H1 (cell line): ENCODE measurements around the gene BATF3. TPM values are rescaled to one million over a fixed set of nuclear protein-coding genes. Genes with fewer than 3 reads are reported as not detected.
A peak's percentile ranks its signal among the peaks of the same experiment; 100 is the strongest.

Source experiments
- CTCF ChIA-PET: fragments of 300-600 bp; sonication (Branson Sonifier 250); formaldehyde crosslinking; loops from one replicate; lab custom pipeline; 2021; ENCODE audit not compliant: partially characterized antibody; lab: Charles Lee
- POLR2A ChIA-PET: fragments of 300-600 bp; sonication (Branson Sonifier 250); formaldehyde crosslinking; loops from one replicate; lab custom pipeline; 2021; ENCODE audit warnings: inconsistent platforms; ENCODE audit not compliant: partially characterized antibody; lab: Charles Lee
- DNase-seq, 2 experiments: peaks; one replicate each; pipeline versions ENCODE4 v3.0.0 to v3.0.0-alpha.2; 2010 to 2022; ENCODE audit warnings: low spot score in 2 of 2, low read depth in 1 of 2, mixed read lengths in 1 of 2
- FAIRE-seq: peaks from 2 replicates; lab custom pipeline; 2011; peaks lifted over from hg19 to GRCh38; lab: Jason Lieb, UNC
- H2AFZ ChIP-seq: 2 replicates; pipeline ENCODE4 v1.8.1; 2012; ENCODE audit warnings: low read length, inconsistent platforms
- H2AK5ac ChIP-seq: 2 replicates; pipeline ENCODE4 v1.6.1; 2013; ENCODE audit warnings: low read depth, low read length
- H2BK120ac ChIP-seq: replicated peaks from 2 replicates; pipeline ENCODE3; 2013; ENCODE audit warnings: low read depth, low read length, inconsistent platforms
- H2BK12ac ChIP-seq: 2 replicates; pipeline ENCODE4 v1.6.1; 2013; ENCODE audit warnings: low read depth, low read length
- H2BK15ac ChIP-seq: 2 replicates; pipeline ENCODE4 v1.6.1; 2013; ENCODE audit warnings: low read length
- H2BK20ac ChIP-seq: 2 replicates; pipeline ENCODE4 v1.6.1; 2013; ENCODE audit warnings: low read length
- H2BK5ac ChIP-seq: 2 replicates; pipeline ENCODE4 v1.6.1; 2013; ENCODE audit warnings: low read depth, low read length
- H3K14ac ChIP-seq: 2 replicates; pipeline ENCODE4 v1.6.1; 2013; ENCODE audit warnings: inconsistent platforms; ENCODE audit not compliant: insufficient read length
- H3K18ac ChIP-seq: 2 replicates; pipeline ENCODE4 v1.6.1; 2013; ENCODE audit warnings: low read length; ENCODE audit errors: extremely low read depth
- H3K23ac ChIP-seq: 2 replicates; pipeline ENCODE4 v1.6.1; 2013; ENCODE audit warnings: inconsistent platforms; ENCODE audit not compliant: insufficient read length
- H3K23me2 ChIP-seq: 2 replicates; pipeline ENCODE4 v1.6.1; 2013; ENCODE audit warnings: low read depth, low read length
- H3K27ac ChIP-seq: 2 replicates; pipeline ENCODE4 v1.6.1; 2011; ENCODE audit warnings: low read depth, low read length, inconsistent platforms
- H3K27me3 ChIP-seq, 4 experiments: replicated peaks in 1 of 4; 1 replicate in 1 of 4; 2 replicates in 3 of 4; pipeline versions ENCODE4 v1.6.1 to v1.8.1; 2011 to 2013; ENCODE audit warnings: low read length in 3 of 4, mild to moderate bottlenecking in 3 of 4, inconsistent platforms in 2 of 4, mixed read lengths in 2 of 4, moderate library complexity in 1 of 4; ENCODE audit not compliant: control insufficient read depth in 3 of 4, insufficient read depth in 3 of 4; ENCODE audit errors: extremely low read depth in 1 of 4
- H3K36me3 ChIP-seq, 4 experiments: 2 replicates each; pipeline versions ENCODE4 v1.6.1 to v1.8.1; 2011 to 2013; ENCODE audit warnings: mild to moderate bottlenecking in 4 of 4, low read length in 3 of 4, moderate library complexity in 2 of 4, control low read depth in 1 of 4, inconsistent platforms in 1 of 4; ENCODE audit not compliant: insufficient read depth in 4 of 4, control insufficient read depth in 2 of 4
- H3K4ac ChIP-seq: replicated peaks from 2 replicates; pipeline ENCODE3; 2013; ENCODE audit warnings: low read length, low read depth, mixed read lengths, inconsistent platforms; ENCODE audit not compliant: insufficient read length
- H3K4me1 ChIP-seq, 4 experiments: replicated peaks in 1 of 4; 1 replicate in 1 of 4; 2 replicates in 3 of 4; pipeline versions ENCODE4 v1.6.1 to v1.8.1; 2011 to 2013; ENCODE audit warnings: low read length in 3 of 4, inconsistent platforms in 2 of 4, mixed read lengths in 1 of 4; ENCODE audit not compliant: insufficient read depth in 4 of 4, control insufficient read depth in 3 of 4
- H3K4me2 ChIP-seq, 2 experiments: 2 replicates each; pipeline versions ENCODE4 v1.6.1 to v1.8.1; 2011 to 2013; ENCODE audit warnings: low read depth in 2 of 2, low read length in 2 of 2, control low read depth in 1 of 2, inconsistent platforms in 1 of 2, mild to moderate bottlenecking in 1 of 2; ENCODE audit not compliant: insufficient read depth in 1 of 2
- H3K4me3 ChIP-seq, 4 experiments: fragments of 200-600, 300-600 bp in 1 of 4; sonication (generic), shearing (Covaris generic), sonication (Bioruptor Twin) in 1 of 4; 2 replicates each; pipeline versions ENCODE4 v1.5.1 to v1.8.1; 2011 to 2016; ENCODE audit warnings: low read length in 4 of 4, low read depth in 3 of 4, control low read depth in 2 of 4, inconsistent platforms in 2 of 4, mild to moderate bottlenecking in 2 of 4, mixed read lengths in 1 of 4, moderate library complexity in 1 of 4; ENCODE audit not compliant: insufficient read depth in 2 of 4; ENCODE audit errors: extremely low read depth in 1 of 4
- H3K56ac ChIP-seq: replicated peaks from 2 replicates; pipeline ENCODE3; 2013; ENCODE audit warnings: low read depth, mild to moderate bottlenecking, mixed read lengths, low read length, inconsistent platforms; ENCODE audit not compliant: insufficient read length
- H3K79me1 ChIP-seq: 2 replicates; pipeline ENCODE4 v1.6.1; 2013; ENCODE audit warnings: low read depth, low read length, control low read depth
- H3K79me2 ChIP-seq, 2 experiments: 2 replicates each; pipeline versions ENCODE4 v1.6.1 to v1.8.1; 2012 to 2013; ENCODE audit warnings: low read length in 2 of 2, mild to moderate bottlenecking in 2 of 2, inconsistent platforms in 1 of 2; ENCODE audit not compliant: insufficient read depth in 2 of 2, control insufficient read depth in 1 of 2
- H3K9ac ChIP-seq, 4 experiments: replicated peaks in 1 of 4; 1 replicate in 1 of 4; 2 replicates in 3 of 4; pipeline versions ENCODE4 v1.6.1 to v1.8.1; 2011 to 2013; ENCODE audit warnings: low read depth in 3 of 4, low read length in 3 of 4, control low read depth in 2 of 4, mild to moderate bottlenecking in 2 of 4, moderate library complexity in 2 of 4, inconsistent platforms in 1 of 4; ENCODE audit errors: extremely low read depth in 1 of 4
- H3K9me3 ChIP-seq, 2 experiments: 2 replicates each; pipeline versions ENCODE4 v1.6.1 to v1.8.1; 2012 to 2013; ENCODE audit warnings: mild to moderate bottlenecking in 2 of 2, moderate library complexity in 2 of 2, control low read depth in 1 of 2, inconsistent platforms in 1 of 2, low read depth in 1 of 2, low read length in 1 of 2, mixed read lengths in 1 of 2; ENCODE audit not compliant: insufficient read depth in 2 of 2
- H4K20me1 ChIP-seq, 2 experiments: replicated peaks in 1 of 2; 2 replicates each; pipeline versions ENCODE3 to v1.8.1; 2011 to 2013; ENCODE audit warnings: inconsistent platforms in 2 of 2, low read length in 2 of 2, mild to moderate bottlenecking in 1 of 2; ENCODE audit not compliant: insufficient read depth in 2 of 2, control insufficient read depth in 1 of 2
- H4K5ac ChIP-seq: 2 replicates; pipeline ENCODE4 v1.6.1; 2013; ENCODE audit warnings: low read length, low read depth, mixed read lengths, inconsistent platforms; ENCODE audit not compliant: insufficient read length
- H4K8ac ChIP-seq: 2 replicates; pipeline ENCODE4 v1.8.0; 2013; ENCODE audit warnings: mild to moderate bottlenecking, moderate library complexity, low read length, inconsistent platforms; ENCODE audit not compliant: insufficient read depth; ENCODE audit errors: extremely low read depth
- H4K91ac ChIP-seq: replicated peaks from 2 replicates; pipeline ENCODE3; 2013; ENCODE audit warnings: low read length, mixed read lengths, inconsistent platforms; ENCODE audit not compliant: insufficient read length
- BCL11A ChIP-seq, 2 experiments: IDR thresholded peaks; one replicate each; pipeline ENCODE4 v1.6.1; 2011; ENCODE audit warnings: low read depth in 2 of 2, low read length in 2 of 2, mild to moderate bottlenecking in 2 of 2
- CTCF ChIP-seq, 3 experiments: IDR thresholded peaks; 1 replicate in 2 of 3; 2 replicates in 1 of 3; pipeline versions ENCODE4 v1.5.1 to v1.6.1; 2011; ENCODE audit warnings: low read length in 3 of 3, mild to moderate bottlenecking in 3 of 3, inconsistent platforms in 2 of 3, low read depth in 1 of 3, moderate library complexity in 1 of 3; ENCODE audit not compliant: insufficient read depth in 1 of 3; ENCODE audit errors: control extremely low read depth in 1 of 3
- POU5F1 ChIP-seq: IDR thresholded peaks from 2 replicates; pipeline ENCODE4 v1.6.1; 2011; ENCODE audit warnings: low read depth, mild to moderate bottlenecking, low read length, moderate library complexity
- RAD21 ChIP-seq, 2 experiments: IDR thresholded peaks in 1 of 2; conservative IDR thresholded peaks in 1 of 2; 2 replicates each; pipeline ENCODE4 v1.6.1; 2011; ENCODE audit warnings: low read depth in 2 of 2, low read length in 2 of 2, improper control_type of control experiment in 1 of 2, inconsistent platforms in 1 of 2, mild to moderate bottlenecking in 1 of 2, moderate library complexity in 1 of 2
- RFX5 ChIP-seq: IDR thresholded peaks from 2 replicates; pipeline ENCODE4 v1.6.1; 2011; ENCODE audit warnings: low read depth, low read length, improper control_type of control experiment, borderline replicate concordance
- RNF2 ChIP-seq: fragments of 200-900, 300-1000 bp; sonication (generic); IDR thresholded peaks from 2 replicates; pipeline ENCODE4 v1.7.1; 2016; ENCODE audit warnings: borderline replicate concordance, low read depth, mild to moderate bottlenecking, antibody characterized with exemption, low read length; ENCODE audit not compliant: poor library complexity, severe bottlenecking; ENCODE audit errors: missing control alignments
- SAP30 ChIP-seq: fragments of 300-600 bp; sonication (generic); IDR thresholded peaks from 2 replicates; pipeline ENCODE4 v1.7.1; 2012; ENCODE audit warnings: low read length, moderate library complexity, mild to moderate bottlenecking, inconsistent platforms; ENCODE audit not compliant: insufficient read depth, insufficient replicate concordance
- TAF1 ChIP-seq: IDR thresholded peaks from 2 replicates; pipeline ENCODE4 v1.6.1; 2011; ENCODE audit warnings: mild to moderate bottlenecking, low read depth, low read length
- WGBS, 2 experiments: shearing (Covaris generic) in 1 of 2; methylation state at CpG; one replicate each; pipeline versions ENCODE4 v1.1.6 to v1.1.7; 2013 to 2015; ENCODE audit warnings: low lambda C conversion rate in 2 of 2, mixed read lengths in 2 of 2, inconsistent platforms in 1 of 2, low coverage in 1 of 2, missing lambda C conversion rate in 1 of 2; ENCODE audit not compliant: insufficient replicate concordance in 2 of 2, insufficient coverage in 1 of 2, insufficient read length in 1 of 2; ENCODE audit errors: extremely low coverage in 1 of 2, missing lambda C conversion rate in 1 of 2; 5-methylcytosine and 5-hydroxymethylcytosine counted together
- polyA plus RNA-seq, 7 experiments: library from polyadenylated mRNA; depleted of rRNA in 3 of 7; stranded (reverse) in 5 of 7; unstranded in 2 of 7; fragments of >200 nt in 5 of 7; fragments of 200-250 nt in 2 of 7; gene quantifications; 1 replicate in 5 of 7; 2 replicates in 1 of 7; 4 replicates in 1 of 7; pipeline versions ENCODE4 v1.2.1 to v1.2.3, GENCODE V29; 2011 to 2013; ENCODE audit warnings: missing spikeins in 2 of 7, mixed read lengths in 2 of 7
- total RNA-seq: library from RNA; stranded (reverse); fragmentation: NEBNext Ultra II Directional; extraction: Animal tissue kit (Norgen Biotek cat#: 25700); gene quantifications from 2 replicates; pipeline ENCODE4 v1.2.1, GENCODE V29; 2021

The BATF3 gene
- total and polyA plus RNA-seq, 2 of the 8 experiments (the other 6 are each of a cell fraction or from before 2014, with no cell fraction given), result 6.3 TPM

- H4K8ac ChIP-seq, result no peak overlapping the region
- H4K20me1 ChIP-seq, result no peaks in the 10 kb centered on the region
- H4K5ac ChIP-seq, result no peak overlapping the region
- H2BK5ac ChIP-seq, result no peak overlapping the region
- no peaks in the 10 kb centered on the region for H3K23me2 ChIP-seq
- CTCF ChIA-PET, result interaction anchor here (0.5 to 2.6 kb wide), 14 partner anchors 17 to 324 kb away, joined by 3 to 10 read pairs (median 3); no protein-coding TSS in a partner anchor
- H3K14ac ChIP-seq, result no peak overlapping the region
- H3K4me3 ChIP-seq, result no peak overlapping the region
- no peak overlapping the region for H2BK15ac ChIP-seq
- H3K9ac ChIP-seq, result no peak overlapping the region; a peak in 1 of 7 replicates
- H3K4me2 ChIP-seq, result no peak overlapping the region; a peak in 1 of 4 replicates
- DNase-seq (peak in 1 of 2 experiments; percentile 45), FAIRE-seq (no peak)
- H3K18ac ChIP-seq, result no peak overlapping the region
- H3K4ac ChIP-seq, result no peak overlapping the region
- POLR2A ChIA-PET, result interaction anchor here (1.0 to 2.1 kb wide), 3 partner anchors 13 to 238 kb away, joined by 3 to 7 read pairs (median 7); partner anchors contain the start of gene ATF3
- no peaks in the 10 kb centered on the region for H3K79me2 ChIP-seq
- peak overlapping the region; percentile 56; the same call in 1 of the 2 replicates for H2BK12ac ChIP-seq
- no peak overlapping the region for H4K91ac ChIP-seq
- no peaks in the 10 kb centered on the region; the same call in 1 of the 2 replicates for H3K79me1 ChIP-seq
- no peak overlapping the region for H2BK120ac ChIP-seq
- peak overlapping the region; percentile 82 for H2AFZ ChIP-seq
- no peak overlapping the region for H3K23ac ChIP-seq
- no peak overlapping the region for H2AK5ac ChIP-seq
- 72% methylated on average over 12 of the region's 12 CpGs; no CpG with 5 or more reads in 1 of the 2 experiments for WGBS, 2 experiments
- no peak overlapping the region for H3K56ac ChIP-seq
- no peaks in the 10 kb centered on the region for H3K36me3 ChIP-seq
- H3K27me3 ChIP-seq, result peaks cover 0 to 1% (median 0%) of the 10 kb centered on the region in 4 experiments; a peak in 3 of 7 replicates
- peaks cover 0 to 8% (median 6%) of the 10 kb centered on the region in 4 experiments; a peak in 3 of 7 replicates for H3K4me1 ChIP-seq
- no peak overlapping the region for H3K27ac ChIP-seq
- no peaks in the 10 kb centered on the region for H3K9me3 ChIP-seq
- H2BK20ac ChIP-seq, result peak overlapping the region; percentile 15; the same call in 1 of the 2 replicates
- TF ChIP-seq POU5F1 (no peak), RNF2 (no peak), BCL11A (IDR thresholded peaks at IDR 0.05; ENCODE audit: low read depth in 2 of 2, low read length in 2 of 2) (no peak), SAP30 (no peak), RAD21 (IDR thresholded peaks at IDR 0.05 in 1 of 2, conservative IDR thresholded peaks at IDR 0.05 in 1 of 2; ENCODE audit: low read depth in 2 of 2, low read length in 2 of 2) (no peak), CTCF (IDR thresholded peaks at IDR 0.05; ENCODE audit: control extremely low read depth in 1 of 3, insufficient read depth in 1 of 3, low read depth in 1 of 3, low read length in 3 of 3) (no peak), RFX5 (no peak), TAF1 (no peak)
Measured at GRCh38 chr1:212671342-212672031, 28.2 kb downstream of the BATF3 start.
